WERI-Rb-1 (cell line): ENCODE results near the gene ACOXL.
"Not testable (repeated sequence)": the region's sequence is repeated elsewhere in the genome, so short reads cannot be mapped to it uniquely, and the experiment has no call there.

Experiments used
- DNase-seq: peaks from one replicate; pipeline ENCODE4 v3.0.0-alpha.2; 2020
- H3K27ac ChIP-seq: fragments of 250-450 bp; sonication (Bioruptor Pico); 2 replicates; pipeline ENCODE4 v1.5.1; 2020; ENCODE audit warnings: mild to moderate bottlenecking, moderate library complexity
- H3K27me3 ChIP-seq: fragments of 250-450 bp; sonication (Bioruptor Pico); 2 replicates; pipeline ENCODE4 v1.5.1; 2021; ENCODE audit warnings: mild to moderate bottlenecking, low read depth, moderate library complexity; ENCODE audit not compliant: insufficient read depth, severe bottlenecking
- H3K36me3 ChIP-seq: fragments of 250-450 bp; sonication (Bioruptor Pico); 2 replicates; pipeline ENCODE4 v1.5.1; 2020; ENCODE audit warnings: mild to moderate bottlenecking, moderate library complexity
- H3K4me3 ChIP-seq: 2 replicates; pipeline ENCODE4 v1.5.1; 2011; ENCODE audit warnings: low read depth, mild to moderate bottlenecking, control low read depth, low read length
- H3K9me3 ChIP-seq: fragments of 250-450 bp; sonication (Bioruptor Pico); 2 replicates; pipeline ENCODE4 v1.5.1; 2021; ENCODE audit warnings: mild to moderate bottlenecking, moderate library complexity; ENCODE audit not compliant: severe bottlenecking
- TF ChIP-seq, protein P1 (sequence below): IDR thresholded peaks from 2 replicates; pipeline ENCODE4 v1.5.1; 2011; ENCODE audit warnings: low read depth, mild to moderate bottlenecking, control low read depth, inconsistent platforms, low read length

The ACOXL gene

DNA sequence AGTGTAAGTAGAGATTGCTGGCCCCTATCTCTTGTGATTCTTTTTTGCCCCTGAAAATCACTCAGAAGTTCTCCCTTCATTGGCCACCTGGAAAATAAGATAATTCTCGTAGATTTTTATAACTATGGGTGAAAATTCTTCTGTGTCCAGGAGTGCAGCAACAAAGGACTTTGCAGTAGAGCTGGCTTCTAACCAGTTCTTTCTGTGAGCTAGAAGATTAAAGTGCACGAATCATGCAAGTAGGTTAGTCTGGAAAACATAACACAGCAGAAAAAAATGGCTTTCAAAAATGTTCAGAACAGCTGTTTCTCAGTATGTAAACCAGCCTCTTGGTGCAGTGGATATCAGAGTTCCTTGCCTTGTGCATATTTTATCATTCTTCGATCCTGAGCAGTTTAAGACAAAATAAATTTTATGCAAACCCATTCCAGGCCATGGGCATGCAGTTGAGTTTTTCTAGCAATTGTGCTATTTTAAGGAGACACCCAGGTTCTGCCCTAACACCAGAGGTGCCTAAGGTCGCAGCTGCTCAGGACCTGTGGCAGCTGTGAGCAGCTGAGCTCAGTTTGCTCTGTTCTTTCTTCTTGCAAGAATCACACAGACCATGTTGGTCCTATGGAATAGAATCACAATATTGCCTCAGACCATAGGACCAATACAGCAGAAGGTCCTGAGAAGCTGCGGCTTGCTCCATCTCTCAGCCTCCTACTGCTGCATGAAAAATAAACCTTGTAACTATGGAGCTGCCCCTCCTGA is 307.4 kb downstream of the ACOXL start:
- TF ChIP-seq, protein P1, sequence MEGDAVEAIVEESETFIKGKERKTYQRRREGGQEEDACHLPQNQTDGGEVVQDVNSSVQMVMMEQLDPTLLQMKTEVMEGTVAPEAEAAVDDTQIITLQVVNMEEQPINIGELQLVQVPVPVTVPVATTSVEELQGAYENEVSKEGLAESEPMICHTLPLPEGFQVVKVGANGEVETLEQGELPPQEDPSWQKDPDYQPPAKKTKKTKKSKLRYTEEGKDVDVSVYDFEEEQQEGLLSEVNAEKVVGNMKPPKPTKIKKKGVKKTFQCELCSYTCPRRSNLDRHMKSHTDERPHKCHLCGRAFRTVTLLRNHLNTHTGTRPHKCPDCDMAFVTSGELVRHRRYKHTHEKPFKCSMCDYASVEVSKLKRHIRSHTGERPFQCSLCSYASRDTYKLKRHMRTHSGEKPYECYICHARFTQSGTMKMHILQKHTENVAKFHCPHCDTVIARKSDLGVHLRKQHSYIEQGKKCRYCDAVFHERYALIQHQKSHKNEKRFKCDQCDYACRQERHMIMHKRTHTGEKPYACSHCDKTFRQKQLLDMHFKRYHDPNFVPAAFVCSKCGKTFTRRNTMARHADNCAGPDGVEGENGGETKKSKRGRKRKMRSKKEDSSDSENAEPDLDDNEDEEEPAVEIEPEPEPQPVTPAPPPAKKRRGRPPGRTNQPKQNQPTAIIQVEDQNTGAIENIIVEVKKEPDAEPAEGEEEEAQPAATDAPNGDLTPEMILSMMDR, result no peak
- DNase-seq, result no peak
- peaks cover 96% of the 10 kb centered on the region for H3K27me3 ChIP-seq
- H3K36me3 ChIP-seq, result no peaks in the 10 kb centered on the region
- no peak overlapping the region for H3K4me3 ChIP-seq
- H3K9me3 ChIP-seq, result no peaks in the 10 kb centered on the region
- H3K27ac ChIP-seq, result no peak overlapping the region

DNA sequence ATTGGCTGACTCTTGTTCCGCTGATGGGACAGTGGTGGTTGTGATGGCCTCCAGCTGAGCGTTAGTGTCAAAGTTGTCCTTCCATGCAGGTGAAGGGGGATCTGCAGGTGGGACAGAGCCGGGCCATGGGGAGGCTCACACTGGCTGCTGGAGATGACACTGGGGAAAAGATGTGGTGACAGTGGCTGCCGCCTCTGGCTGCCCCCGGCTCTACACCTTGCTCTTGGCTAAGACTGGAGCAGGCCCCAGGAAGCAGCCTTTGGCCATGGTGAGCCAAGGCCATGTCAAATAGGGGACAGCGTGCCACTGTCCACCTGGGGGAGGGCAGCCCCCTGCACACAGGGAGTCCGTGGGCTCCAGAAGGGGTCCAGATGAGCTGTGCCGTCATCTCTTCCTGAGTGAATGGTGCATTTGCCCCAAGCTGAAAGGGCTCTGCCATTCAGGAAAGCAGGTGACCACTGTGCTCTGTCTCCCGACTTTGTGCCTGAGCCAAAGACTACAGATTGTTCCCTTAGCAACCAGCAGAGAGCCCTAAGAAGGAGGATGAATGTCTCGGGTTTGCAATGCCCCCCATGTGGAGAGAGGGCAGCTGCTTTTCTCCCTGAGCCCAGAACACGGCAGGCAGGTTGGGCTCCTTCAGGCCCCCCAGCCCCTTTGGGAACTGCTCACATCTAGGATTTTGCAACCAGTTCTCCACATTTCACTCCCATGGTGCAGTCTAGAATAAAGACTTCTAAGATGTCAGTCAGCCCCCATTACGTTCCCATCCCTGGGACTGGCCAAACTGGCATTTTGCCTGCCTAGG is 309.2 kb downstream of the ACOXL start:
- Histone ChIP-seq H3K4me3 (no peak overlapping the region), H3K27me3 (peaks cover 95% of the 10 kb centered on the region), H3K9me3 (no peaks in the 10 kb centered on the region), H3K27ac (no peak overlapping the region), H3K36me3 (no peaks in the 10 kb centered on the region)
- no peak for DNase-seq
- TF ChIP-seq, protein P1, result no peak

DNA sequence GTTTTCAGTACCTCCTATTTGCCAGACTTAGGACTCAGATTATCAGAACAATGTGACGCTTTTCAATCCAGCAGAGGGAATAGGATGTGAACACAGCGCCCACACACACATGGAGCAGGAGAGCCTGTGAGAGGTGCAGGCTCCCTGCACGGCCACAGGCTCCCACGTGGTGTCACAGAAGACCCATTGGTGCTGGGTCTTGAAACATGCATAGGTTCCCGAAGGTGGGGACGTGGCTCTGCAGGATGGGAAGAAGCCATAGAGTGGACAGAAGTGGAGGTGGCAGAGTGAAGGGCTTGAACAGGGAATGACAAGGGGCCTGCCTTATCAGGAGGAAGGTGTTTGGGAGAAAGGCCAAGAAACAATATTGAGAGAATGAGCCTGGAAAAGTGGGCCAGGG is 309.9 kb downstream of the ACOXL start:
- Histone ChIP-seq H3K4me3 (no peak overlapping the region), H3K27me3 (peaks cover 90% of the 10 kb centered on the region), H3K9me3 (no peaks in the 10 kb centered on the region), H3K36me3 (no peaks in the 10 kb centered on the region), H3K27ac (no peak overlapping the region)
- DNase-seq, result no peak
- TF ChIP-seq, protein P1, result no peak

DNA sequence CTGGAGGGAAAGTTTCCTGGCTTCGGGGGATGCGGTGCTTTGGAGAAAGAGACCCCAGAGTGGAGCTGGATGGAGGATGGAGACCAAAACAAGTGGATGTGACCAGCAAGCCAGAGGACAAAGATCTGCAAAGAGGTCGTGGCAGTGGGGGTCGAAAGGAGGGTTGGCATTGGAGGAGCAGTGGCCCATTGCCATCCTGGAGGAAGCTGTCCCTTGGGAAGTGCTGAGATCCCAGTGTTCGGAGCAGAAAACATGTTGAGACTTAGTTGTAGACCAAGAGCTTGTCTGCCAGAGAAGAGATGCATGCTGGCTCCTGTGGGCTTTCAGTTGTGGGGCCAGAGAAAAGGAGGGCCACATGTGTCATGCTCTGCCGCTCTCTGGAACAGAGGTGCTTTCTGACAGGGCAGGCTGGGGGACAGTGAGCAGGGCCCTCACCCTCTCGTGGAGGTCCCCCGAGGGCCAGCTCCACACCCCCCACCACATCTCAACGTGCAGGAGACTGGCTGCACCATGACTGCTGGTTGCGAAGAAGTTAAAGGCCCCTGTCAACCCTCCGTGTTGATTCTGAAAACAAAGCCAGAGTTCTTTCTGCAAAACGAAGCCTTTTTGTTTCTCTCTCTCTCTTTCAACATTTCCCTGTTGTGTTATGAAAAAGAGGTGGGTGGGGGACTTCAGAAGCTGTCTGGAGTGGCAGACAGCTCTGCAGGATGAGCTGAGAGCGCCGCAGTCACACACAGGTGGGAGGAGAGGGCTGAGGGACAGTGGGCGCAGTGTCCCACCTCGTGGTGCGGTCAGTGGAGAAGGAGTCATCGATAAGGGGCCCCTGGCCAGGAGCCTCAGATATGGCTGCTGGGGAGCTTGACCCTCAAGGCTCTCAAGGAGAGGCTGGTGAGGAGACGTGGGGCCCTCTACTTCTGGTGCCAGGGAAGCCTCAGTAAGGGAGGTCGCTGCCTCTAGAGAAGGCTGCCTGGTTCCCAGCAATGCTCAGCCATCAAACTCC is 310.7 kb downstream of the ACOXL start:
- Histone ChIP-seq H3K27ac (no peak overlapping the region), H3K9me3 (no peaks in the 10 kb centered on the region), H3K27me3 (peaks cover 88% of the 10 kb centered on the region), H3K36me3 (no peaks in the 10 kb centered on the region), H3K4me3 (no peak overlapping the region)
- TF ChIP-seq, protein P1, result no peak
- no peak for DNase-seq

DNA sequence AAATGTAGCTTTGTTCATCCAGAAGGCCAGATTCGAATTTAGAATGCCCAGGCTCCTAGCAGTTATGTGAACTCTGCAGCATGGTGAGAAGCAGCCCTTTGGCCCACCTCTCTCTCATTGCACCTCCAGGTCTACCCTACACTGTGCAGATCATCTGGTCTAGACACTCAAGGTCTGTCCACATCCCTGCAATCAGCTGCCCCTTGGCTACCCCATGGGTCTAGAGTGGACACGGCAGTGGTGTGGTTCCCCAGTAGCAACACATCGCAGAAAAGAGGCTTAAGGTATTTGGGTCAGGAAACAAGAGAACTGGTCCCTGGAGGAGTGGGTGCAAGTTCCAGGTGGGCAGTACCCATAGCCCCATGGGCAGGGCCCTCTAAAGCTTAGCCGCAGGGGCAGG is 311.7 kb downstream of the ACOXL start:
- no peak overlapping the region for H3K27ac ChIP-seq
- TF ChIP-seq, protein P1, result no peak
- no peak overlapping the region for H3K4me3 ChIP-seq
- no peaks in the 10 kb centered on the region for H3K36me3 ChIP-seq
- DNase-seq, result no peak
- no peaks in the 10 kb centered on the region for H3K9me3 ChIP-seq
- H3K27me3 ChIP-seq, result peaks cover 89% of the 10 kb centered on the region

DNA sequence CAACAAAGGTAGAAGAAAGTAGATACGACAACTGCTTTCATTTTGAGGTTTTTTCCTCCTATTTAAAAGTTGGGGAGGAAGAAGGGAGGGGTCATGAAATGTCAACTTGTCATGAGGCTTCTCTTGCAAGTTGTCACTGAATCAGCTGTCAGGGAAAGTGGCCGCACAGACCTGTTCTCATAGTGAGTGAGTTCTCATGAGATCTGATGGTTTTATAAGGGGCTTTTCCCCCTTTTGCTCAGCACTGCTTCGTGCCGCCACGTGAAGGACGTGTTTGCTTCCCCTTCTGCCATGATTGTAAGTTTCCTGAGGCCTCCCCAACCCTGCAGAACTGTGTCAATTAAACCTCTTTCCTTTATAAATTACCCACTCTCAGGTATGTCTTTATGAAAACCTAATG is 312.9 kb downstream of the ACOXL start:
- not testable (repeated sequence) for H3K4me3 ChIP-seq, H3K27ac ChIP-seq, H3K36me3 ChIP-seq, DNase-seq, H3K9me3 ChIP-seq
- H3K27me3 ChIP-seq, result peaks cover 82% of the 10 kb centered on the region
